ENCODE results near the gene ZMYND10.

Gene ZMYND10

DNA sequence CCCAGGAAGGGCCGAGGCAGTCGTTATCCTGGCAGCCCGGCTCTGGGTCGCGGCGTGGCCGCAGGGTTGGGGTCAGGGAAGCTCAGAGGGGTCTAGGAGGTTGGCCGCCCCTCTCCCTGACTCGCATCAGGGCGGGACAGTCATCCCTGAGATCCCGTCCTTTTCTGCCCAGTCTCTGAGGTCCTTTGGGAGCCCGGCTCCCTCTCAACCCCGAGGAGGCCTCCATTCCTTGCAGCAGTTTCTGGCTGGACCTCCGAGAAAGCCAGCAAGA is 23.5 kb downstream of the ZMYND10 start:
- DNase-seq (ENCODE audit: low spot score) = no peak
- peak overlapping the region; percentile 85 for H3K4me3 ChIP-seq
- H3K27ac ChIP-seq = peak overlapping the region; percentile 52 to 91
- TF ChIP-seq, protein P1, sequence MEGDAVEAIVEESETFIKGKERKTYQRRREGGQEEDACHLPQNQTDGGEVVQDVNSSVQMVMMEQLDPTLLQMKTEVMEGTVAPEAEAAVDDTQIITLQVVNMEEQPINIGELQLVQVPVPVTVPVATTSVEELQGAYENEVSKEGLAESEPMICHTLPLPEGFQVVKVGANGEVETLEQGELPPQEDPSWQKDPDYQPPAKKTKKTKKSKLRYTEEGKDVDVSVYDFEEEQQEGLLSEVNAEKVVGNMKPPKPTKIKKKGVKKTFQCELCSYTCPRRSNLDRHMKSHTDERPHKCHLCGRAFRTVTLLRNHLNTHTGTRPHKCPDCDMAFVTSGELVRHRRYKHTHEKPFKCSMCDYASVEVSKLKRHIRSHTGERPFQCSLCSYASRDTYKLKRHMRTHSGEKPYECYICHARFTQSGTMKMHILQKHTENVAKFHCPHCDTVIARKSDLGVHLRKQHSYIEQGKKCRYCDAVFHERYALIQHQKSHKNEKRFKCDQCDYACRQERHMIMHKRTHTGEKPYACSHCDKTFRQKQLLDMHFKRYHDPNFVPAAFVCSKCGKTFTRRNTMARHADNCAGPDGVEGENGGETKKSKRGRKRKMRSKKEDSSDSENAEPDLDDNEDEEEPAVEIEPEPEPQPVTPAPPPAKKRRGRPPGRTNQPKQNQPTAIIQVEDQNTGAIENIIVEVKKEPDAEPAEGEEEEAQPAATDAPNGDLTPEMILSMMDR (IDR thresholded peaks at IDR 0.05) = no peak

DNA sequence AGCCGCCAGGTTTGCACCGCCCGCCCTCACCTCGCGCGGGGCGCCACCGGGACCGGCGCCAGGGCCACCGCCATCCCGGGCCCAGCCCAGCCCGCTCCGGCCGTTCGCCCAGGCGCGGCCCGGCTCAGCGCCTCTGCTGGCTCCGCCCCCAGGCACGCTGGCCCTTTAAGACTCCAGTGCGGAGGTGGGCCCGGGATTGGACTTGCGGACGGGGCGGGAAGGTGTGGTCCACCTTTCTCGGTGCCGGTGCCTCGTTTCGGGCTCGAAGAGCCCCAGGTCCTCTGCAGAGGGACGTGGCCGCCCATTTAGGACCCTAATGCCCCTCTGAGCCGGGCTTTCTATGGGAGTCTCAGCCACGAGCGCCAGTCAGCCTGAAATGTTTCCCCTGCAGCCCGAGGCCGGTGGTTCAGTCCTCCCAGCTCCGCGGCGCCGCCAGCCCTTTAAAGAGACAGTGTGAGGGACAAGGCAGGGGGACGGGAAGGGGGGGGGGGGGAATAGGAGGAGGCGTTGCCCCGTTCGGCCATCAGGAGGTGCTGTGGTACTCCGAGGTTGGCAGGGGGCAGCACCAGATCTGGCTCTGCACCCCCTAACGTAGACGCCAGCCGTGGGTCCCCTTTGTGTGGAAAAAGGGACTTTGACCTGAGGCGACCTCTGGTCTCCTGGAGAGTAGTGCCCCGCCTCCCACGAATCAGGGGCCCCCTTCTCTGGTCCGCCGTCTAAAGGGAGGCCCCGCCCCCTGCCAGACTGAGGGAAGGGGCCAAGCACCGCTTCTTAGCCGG is 24.0 kb downstream of the ZMYND10 start:
- Histone ChIP-seq H3K4me3 (peak overlapping the region; percentile 85), H3K27ac (peak overlapping the region; percentile 69 to 91)
- TF ChIP-seq, protein P1 (IDR thresholded peaks at IDR 0.05) = no peak
- peak; percentile 93 for DNase-seq (ENCODE audit: low spot score)

DNA sequence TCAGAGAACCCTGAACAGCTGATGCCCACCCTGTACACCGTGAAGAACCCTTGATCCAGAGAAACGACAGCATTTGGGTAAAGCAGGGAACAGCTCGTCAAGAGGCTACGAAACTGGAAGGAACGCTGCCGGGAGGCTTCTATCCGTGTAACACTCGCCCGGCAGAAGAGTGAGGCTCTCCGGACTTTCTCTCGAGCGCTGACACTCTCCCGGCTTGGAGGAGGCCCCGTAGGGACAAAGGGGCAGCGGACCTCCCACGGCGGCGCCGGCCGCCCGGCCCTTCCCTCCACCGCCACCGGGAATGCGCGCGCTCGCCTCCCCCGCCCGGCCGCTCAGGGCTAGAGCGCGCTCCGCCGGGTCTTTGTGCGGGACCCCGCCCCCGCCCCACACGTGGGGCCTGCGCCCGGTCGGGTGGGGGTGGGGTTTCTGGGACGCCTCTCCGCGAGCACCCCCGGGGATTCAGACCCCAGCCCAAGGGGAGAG is 24.6 kb downstream of the ZMYND10 start:
- TF ChIP-seq, protein P1 (IDR thresholded peaks at IDR 0.05) = no peak
- Histone ChIP-seq H3K27ac (peak overlapping the region; percentile 69 to 91), H3K4me3 (peak overlapping the region; percentile 85)
- no peak for DNase-seq (ENCODE audit: low spot score)

DNA sequence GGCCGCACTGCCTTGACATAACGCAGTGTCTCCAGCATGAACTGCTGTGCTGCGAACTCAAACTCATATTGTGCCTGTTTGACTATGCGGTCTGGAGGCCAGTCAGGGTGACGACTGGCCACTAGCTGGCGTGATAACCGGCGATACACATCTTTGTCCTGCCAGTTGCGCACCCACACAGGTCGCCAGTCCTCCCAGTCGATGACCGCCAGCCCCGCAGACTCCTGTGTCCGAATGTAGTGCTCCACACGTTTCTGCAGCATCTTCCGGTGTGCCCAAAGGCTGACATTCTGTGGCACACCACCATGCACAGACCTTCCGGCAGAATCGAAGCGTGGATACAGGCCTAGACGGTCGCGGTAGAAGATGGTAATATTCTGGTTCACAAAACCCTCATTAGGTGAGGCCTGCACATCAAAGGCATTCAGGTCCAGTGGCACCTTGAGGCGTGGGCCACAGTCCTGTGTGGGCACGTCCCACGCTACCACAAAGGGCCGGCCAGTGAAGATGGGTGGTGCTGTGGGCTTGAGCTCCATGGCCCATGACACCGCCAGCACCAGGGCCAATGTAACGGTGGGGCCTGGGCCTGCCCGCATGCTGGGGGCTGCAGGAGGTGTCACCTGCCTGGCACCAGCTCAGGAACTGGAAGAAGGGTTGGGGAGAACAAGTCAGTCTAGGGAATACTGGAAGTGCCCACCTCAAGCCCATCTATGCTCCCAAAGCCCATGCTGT is 25.5 kb downstream of the ZMYND10 start:
- TF ChIP-seq, protein P1 (IDR thresholded peaks at IDR 0.05) = no peak
- DNase-seq (ENCODE audit: low spot score) = no peak
- H3K4me3 ChIP-seq = peak overlapping the region; percentile 85
- peak overlapping the region in 1 of 2 donors; percentile 91 for H3K27ac ChIP-seq

DNA sequence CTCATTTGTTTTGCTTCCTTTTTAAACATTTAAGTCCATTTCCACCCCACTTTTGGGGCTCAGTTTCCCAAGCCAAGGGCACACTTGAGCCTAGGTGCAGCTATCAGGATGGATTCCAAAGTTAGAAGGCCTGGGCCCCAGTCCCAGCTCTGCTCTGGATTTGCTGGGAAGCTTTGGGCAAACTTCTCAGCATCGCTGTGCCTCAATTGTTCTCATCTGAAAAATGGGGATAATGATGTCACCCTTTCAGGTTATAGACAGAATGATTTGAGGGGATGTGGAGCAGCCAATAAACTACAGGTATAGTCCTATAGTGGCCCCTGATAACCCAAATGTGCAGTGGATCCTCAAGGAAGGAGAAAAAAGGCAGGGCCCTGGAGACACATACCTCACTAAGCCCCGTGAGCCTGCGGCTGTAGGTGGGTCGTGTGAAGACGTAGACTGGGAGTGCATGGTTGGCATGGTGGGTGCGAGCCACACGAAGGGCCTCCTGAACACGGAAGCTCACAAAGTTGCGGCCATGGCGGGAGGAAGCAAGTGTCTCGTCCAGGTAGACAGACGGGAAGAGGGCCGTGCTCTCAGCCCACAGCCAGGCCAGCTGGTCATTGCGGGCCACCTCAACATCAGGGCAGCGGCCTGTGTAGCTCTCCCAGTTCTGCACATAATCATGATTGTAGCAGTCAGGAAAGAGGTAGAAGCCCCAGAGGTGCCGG is 26.2 kb downstream of the ZMYND10 start:
- Histone ChIP-seq H3K4me3 (peak overlapping the region; percentile 85), H3K27ac (peak overlapping the region in 1 of 2 donors; percentile 91)
- DNase-seq (ENCODE audit: low spot score) = no peak

DNA sequence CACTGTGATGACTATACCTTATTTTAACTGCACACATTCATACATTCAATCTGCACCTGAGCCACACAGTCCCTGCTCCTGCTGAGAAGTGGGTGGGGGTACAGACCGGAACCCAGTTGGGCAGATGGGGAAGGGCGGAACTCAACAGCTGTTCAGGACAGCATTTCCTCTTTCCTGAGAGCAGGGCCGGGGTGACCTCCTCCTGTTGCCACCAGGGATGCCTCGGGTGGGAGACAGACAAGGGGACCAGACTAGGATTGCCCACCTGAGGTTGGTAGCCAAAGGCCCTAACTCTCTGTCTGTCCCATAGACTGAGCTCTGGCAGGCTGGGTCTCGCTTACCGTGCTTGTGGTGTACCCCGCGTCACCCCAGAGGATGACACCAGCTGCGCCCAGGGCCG is 26.9 kb downstream of the ZMYND10 start:
- peak overlapping the region in 1 of 2 donors; percentile 17 for H3K27ac ChIP-seq
- DNase-seq (ENCODE audit: low spot score) = no peak
- H3K4me3 ChIP-seq = peak overlapping the region; percentile 85
- TF ChIP-seq, protein P1 (IDR thresholded peaks at IDR 0.05) = no peak

More for the DNA sequence above, 26.2 kb downstream of the ZMYND10 start:
- TF ChIP-seq, protein P1 (IDR thresholded peaks at IDR 0.05) = no peak

Data from coronary artery (tissue), 2 donors.